Stimulated activated naive CD8-positive, alpha-beta T cell treated with anti-CD3 and anti-CD28 coated beads, Interleukin-15, Interleukin-2, amounts not matched to agents 100 ng/mL and 50 ng/mL, for 24 hours (primary cell): ENCODE results near the gene CTNNA3.

ENCODE experiments used
- H3K27ac Mint-ChIP-seq: one replicate; pipeline ENCODE4 v1.8.0; 2021; ENCODE audit warnings: mild to moderate bottlenecking, mixed read lengths
- H3K27me3 Mint-ChIP-seq: one replicate; pipeline ENCODE4 v1.8.0; 2021; ENCODE audit warnings: mixed read lengths
- H3K36me3 Mint-ChIP-seq: one replicate; pipeline ENCODE4 v1.8.0; 2021; ENCODE audit warnings: low read depth, mixed read lengths
- H3K4me1 Mint-ChIP-seq: one replicate; pipeline ENCODE4 v1.8.0; 2021; ENCODE audit warnings: low read depth, mixed read lengths
- H3K4me3 Mint-ChIP-seq: one replicate; pipeline ENCODE4 v1.8.0; 2021; ENCODE audit warnings: mild to moderate bottlenecking, mixed read lengths
- H3K9me3 Mint-ChIP-seq: one replicate; pipeline ENCODE4 v1.8.0; 2021; ENCODE audit warnings: mixed read lengths

Gene CTNNA3

DNA sequence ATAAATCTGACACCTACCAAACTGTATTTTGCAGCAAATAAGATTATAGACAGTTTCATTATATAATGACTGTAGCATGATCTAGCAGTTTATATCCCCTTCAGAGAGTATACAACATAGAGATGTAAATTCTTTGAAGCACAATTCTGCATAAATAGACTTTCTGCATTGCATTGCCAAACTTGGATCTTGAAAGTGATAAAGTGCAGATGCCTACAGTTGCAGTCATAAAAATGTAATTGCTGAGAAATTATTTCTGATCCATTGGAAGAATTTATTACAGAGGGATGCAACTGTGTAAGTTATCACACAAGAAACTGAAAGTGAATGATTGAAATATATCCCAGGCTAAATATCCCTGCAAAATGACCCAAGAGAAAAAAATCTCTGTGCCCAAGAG is 65.1 kb downstream of the CTNNA3 start:
- Mint-ChIP-seq H3K4me3 (no peak overlapping the region), H3K27me3 (peaks cover 23% of the 10 kb centered on the region), H3K36me3 (no peaks in the 10 kb centered on the region), H3K4me1 (no peaks in the 10 kb centered on the region), H3K9me3 (peaks cover 2% of the 10 kb centered on the region), H3K27ac (no peak overlapping the region)

DNA sequence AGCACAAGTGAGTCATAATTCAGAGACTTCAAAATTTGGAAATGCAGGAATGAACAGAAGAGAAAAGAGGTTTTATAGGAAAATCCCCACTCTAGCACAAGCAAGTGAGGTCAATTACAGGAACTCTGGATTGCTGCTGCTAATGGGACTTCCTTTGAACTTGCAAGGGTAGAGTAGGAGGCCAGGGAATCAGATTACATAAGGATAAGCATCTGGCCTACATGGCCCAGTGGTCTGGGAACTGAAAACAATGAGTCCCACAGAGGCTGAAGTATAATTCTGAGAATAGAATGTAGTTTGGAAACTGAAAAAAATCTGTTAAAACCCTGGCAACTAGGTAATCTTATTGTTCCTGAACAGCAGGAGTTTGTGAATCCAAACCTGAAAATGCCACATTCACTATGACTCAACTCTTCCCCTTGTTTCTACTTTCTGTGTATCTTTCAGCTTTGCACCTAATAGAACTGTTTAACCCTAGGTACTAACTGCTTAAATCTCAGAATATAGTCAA is 66.5 kb downstream of the CTNNA3 start:
- Mint-ChIP-seq H3K4me3 (no peak overlapping the region), H3K4me1 (no peaks in the 10 kb centered on the region), H3K27me3 (peaks cover 14% of the 10 kb centered on the region), H3K27ac (no peak overlapping the region), H3K9me3 (no peaks in the 10 kb centered on the region), H3K36me3 (no peaks in the 10 kb centered on the region)

DNA sequence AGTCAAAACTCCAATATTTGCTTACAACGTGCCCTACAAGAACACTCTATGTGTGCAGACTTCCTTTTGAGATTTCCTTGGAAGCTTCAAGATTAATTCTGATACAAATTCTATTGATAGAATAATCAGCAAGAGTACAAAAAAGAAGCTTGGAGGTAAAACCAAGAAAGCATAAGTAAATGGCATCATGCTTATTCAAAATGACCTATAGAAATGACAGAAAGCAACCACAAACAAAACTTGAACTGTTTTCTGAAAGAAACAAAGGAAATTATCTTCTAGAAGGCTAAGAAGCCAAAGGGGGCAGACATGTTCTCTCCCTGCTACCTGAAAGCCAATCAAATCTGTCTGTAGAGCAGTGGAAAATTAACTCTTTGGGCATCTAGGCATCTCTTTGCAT is 73.0 kb downstream of the CTNNA3 start:
- no peaks in the 10 kb centered on the region for H3K36me3 Mint-ChIP-seq
- no peaks in the 10 kb centered on the region for H3K9me3 Mint-ChIP-seq
- H3K27me3 Mint-ChIP-seq = peaks cover 3% of the 10 kb centered on the region
- no peak overlapping the region for H3K4me3 Mint-ChIP-seq
- no peaks in the 10 kb centered on the region for H3K4me1 Mint-ChIP-seq
- H3K27ac Mint-ChIP-seq = no peak overlapping the region

DNA sequence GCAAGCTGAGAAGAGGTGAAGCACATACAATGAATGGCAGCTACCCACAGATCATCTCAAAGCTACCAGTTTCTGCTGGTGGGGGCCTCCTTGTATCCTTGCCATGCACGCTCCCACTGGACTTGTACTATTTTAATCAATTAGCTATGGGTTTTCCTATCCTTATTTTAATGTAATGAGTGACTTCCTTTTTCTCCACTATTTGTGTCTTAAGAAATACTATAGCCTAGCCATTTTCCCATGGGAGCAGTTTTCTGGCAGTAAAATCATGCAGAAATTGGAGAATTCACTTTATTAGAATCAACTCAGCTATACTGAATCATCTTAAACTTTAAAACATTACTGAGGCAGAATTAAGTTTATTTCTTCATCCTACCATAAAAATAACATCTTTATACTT is 73.5 kb downstream of the CTNNA3 start:
- H3K27ac Mint-ChIP-seq = no peak overlapping the region
- no peaks in the 10 kb centered on the region for H3K36me3 Mint-ChIP-seq
- peaks cover 3% of the 10 kb centered on the region for H3K27me3 Mint-ChIP-seq
- no peaks in the 10 kb centered on the region for H3K9me3 Mint-ChIP-seq
- no peaks in the 10 kb centered on the region for H3K4me1 Mint-ChIP-seq
- no peak overlapping the region for H3K4me3 Mint-ChIP-seq

DNA sequence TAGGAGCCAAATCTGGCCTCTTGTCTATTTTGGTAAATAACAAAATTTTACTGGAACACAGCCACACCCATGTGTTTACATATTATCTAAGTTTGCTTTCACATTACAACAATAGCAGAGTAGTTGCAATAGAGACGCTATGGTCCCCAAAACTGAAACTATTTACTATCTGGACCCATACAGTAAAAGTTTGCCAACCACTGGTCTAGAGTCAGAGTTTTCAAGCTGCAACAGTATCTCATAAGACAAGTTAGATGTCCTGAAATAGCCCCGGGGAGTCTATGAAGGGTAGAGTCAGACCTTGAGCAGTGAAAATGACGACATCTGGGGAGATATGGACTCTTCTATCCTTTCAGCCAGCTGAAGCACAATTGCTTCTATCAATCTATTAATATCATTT is 74.2 kb downstream of the CTNNA3 start:
- no peak overlapping the region for H3K27ac Mint-ChIP-seq
- no peaks in the 10 kb centered on the region for H3K36me3 Mint-ChIP-seq
- H3K4me1 Mint-ChIP-seq = no peaks in the 10 kb centered on the region
- H3K4me3 Mint-ChIP-seq = no peak overlapping the region
- H3K27me3 Mint-ChIP-seq = peaks cover 3% of the 10 kb centered on the region
- no peaks in the 10 kb centered on the region for H3K9me3 Mint-ChIP-seq

DNA sequence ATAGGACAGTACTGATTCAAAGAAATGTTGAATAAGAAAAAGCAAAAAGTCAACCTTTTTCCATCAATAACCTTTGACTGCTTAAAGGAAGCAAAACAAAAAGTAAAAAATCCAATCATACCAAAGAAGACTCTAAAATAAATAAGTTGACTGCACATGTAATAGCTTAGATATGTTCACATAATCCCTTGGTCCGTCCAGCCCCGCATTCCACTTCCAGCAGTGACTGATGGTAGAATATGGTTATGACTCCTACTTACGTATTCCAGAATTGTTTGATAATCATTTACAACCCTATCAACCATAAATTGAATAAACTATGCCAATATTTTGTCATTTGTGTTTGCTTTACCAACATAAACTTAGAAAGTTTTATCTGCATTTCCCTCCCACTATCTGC is 77.9 kb downstream of the CTNNA3 start:
- Mint-ChIP-seq H3K36me3 (no peaks in the 10 kb centered on the region), H3K9me3 (peaks cover 5% of the 10 kb centered on the region)

DNA sequence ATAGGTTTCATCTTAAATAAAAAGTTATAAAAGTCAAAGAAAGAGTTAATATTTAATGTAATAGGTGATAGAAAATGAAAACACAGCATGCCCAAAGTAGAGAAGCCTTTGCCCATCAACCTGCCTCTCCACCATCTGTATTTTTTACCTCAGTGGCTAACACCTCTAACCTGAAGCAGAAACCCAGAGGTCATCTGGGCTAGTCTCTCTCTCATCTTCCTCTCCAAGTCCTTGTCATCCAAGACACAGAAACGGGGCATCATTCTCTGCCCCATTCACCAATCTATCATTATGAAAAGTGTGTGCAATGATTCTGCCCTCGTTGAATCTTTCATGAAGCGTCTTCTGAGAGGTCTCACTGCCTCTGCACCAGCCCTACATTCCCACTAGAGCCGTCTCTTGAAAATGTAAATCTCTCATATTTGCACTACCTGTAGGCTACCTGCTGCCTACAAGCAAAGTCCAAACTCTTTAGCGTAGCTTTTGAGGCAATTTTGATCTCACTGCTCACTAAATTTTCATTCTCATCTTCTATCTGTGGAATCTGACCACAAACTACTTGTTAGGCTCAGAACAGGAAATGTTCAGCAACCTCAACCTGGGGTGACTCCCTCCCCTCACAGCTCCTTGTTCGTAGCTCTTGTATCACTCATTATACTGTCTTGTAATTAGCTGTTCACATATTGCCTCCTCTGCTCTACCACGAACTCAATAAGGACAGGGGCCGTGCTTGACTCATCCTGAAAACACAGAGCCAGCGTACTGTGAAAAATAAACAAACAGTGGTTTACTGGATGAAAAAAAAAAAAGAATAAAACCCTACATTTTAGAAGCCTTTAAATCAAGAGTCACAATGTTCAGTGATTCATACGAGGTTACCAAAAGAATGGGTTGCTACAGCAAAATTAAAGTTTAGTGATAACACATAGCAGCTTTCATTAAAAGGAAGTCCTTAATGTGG is 83.1 kb downstream of the CTNNA3 start:
- peak overlapping the region; percentile 76 for H3K27ac Mint-ChIP-seq
- H3K9me3 Mint-ChIP-seq = peaks cover 5% of the 10 kb centered on the region
- peaks cover 27% of the 10 kb centered on the region for H3K4me1 Mint-ChIP-seq
- H3K36me3 Mint-ChIP-seq = no peaks in the 10 kb centered on the region
- H3K4me3 Mint-ChIP-seq = peak overlapping the region; percentile 32
- H3K27me3 Mint-ChIP-seq = peaks cover 8% of the 10 kb centered on the region

More for the DNA sequence above, 77.9 kb downstream of the CTNNA3 start:
- H3K4me3 Mint-ChIP-seq = no peak overlapping the region
- peaks cover 10% of the 10 kb centered on the region for H3K27me3 Mint-ChIP-seq
- no peak overlapping the region for H3K27ac Mint-ChIP-seq
- H3K4me1 Mint-ChIP-seq = peaks cover 10% of the 10 kb centered on the region

DNA sequence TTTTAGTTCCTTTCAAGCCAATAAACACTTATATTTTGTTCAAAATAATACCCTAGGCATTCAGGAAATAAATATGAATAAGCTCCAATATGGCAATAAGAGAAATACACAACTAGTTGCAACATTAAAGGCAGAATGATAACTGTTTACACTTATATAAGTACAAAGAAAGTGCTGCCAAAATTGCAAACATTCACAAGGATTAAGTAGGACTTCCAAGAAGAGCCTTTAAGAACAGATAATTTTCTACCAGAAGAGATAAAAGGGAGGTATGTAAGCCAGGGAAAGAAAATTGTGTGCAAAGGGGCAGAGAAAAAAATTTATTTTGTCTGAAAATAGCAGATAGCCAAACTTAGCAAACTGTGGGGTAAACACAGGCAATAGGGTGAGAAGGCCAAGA is 83.8 kb downstream of the CTNNA3 start:
- Mint-ChIP-seq H3K36me3 (no peaks in the 10 kb centered on the region), H3K27ac (no peak overlapping the region), H3K4me1 (peaks cover 34% of the 10 kb centered on the region), H3K9me3 (peaks cover 5% of the 10 kb centered on the region), H3K4me3 (no peak overlapping the region), H3K27me3 (peaks cover 8% of the 10 kb centered on the region)

DNA sequence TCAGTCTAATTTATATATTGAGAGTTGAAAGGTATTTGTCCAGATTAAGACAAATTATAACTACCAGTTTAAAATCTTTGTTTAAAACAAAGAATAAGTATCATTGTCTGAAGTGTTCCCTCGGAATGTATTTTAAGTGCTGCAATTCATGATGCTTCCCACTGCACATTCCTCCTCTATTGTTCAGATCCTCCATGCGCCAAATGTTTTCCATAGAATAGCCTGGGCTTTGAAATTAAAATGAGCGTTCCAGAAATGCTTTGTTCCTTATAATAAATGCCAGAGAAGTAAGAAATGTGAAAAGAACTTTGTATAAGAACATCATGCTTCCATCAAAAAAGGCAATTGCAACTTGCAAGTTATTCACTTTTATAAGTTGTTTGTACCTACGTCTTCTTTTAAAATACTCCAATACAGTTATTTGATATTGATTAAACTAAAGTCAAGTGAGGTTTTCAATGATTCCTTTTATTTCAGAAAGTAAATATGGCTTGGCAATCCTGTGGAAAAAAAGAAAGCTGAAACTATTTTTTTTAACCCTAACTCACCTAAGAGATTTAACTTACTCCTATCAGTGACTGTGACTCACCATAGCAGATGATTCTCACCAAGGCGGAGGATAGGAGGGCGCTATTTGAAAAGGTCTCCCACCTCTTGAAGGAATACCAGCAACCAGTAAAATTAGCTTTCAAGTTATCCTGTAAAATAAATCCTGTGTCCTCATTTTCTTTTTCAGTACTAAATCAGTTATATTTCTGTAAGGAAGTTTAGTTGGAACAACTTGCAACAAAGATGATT is 85.8 kb downstream of the CTNNA3 start:
- no peak overlapping the region for H3K27ac Mint-ChIP-seq
- H3K36me3 Mint-ChIP-seq = no peaks in the 10 kb centered on the region
- H3K9me3 Mint-ChIP-seq = no peaks in the 10 kb centered on the region
- no peak overlapping the region for H3K4me3 Mint-ChIP-seq
- peaks cover under 1% of the 10 kb centered on the region for H3K27me3 Mint-ChIP-seq
- peaks cover 34% of the 10 kb centered on the region for H3K4me1 Mint-ChIP-seq

DNA sequence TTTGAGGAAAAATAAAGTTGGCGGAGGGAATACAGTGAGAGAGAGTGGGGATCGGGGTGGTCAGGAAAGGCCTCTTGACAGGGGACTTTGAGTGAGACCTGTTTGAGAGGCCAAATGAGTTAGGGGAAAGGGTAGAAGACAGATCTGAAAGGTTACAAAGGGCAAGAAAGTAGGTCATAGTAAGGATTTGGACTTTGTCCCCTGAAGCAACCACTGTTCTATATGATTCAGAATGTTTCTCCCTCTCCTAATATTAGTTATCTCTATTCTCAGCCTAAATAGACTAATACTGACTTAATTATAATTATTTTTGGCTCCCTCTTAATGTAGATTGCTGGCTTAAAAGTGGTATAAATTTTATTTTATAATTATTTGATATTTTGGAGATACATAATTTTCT is 88.0 kb downstream of the CTNNA3 start:
- no peaks in the 10 kb centered on the region for H3K9me3 Mint-ChIP-seq
- no peak overlapping the region for H3K4me3 Mint-ChIP-seq
- no peaks in the 10 kb centered on the region for H3K36me3 Mint-ChIP-seq
- H3K27me3 Mint-ChIP-seq = peaks cover 3% of the 10 kb centered on the region
- peaks cover 23% of the 10 kb centered on the region for H3K4me1 Mint-ChIP-seq
- no peak overlapping the region for H3K27ac Mint-ChIP-seq

DNA sequence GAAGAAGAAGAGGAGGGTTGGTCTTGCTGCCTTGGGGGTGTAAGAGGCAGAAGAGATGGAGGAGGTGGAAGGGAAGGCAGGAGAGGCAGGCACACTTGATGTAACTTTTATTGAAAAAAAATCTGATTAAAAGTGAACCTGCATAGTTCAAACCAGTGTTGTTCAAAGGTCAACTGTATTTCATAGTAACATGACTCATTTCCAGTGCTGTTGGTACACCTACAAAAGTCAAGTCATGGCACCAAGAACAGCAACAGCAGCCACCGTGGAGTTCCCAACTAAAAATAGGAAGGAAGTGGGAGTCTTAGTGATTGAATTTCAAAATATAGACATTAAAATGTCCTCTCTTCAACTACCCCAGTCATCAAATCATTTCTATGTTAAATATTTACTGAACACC is 88.5 kb downstream of the CTNNA3 start:
- Mint-ChIP-seq H3K27ac (no peak overlapping the region), H3K36me3 (no peaks in the 10 kb centered on the region)

DNA sequence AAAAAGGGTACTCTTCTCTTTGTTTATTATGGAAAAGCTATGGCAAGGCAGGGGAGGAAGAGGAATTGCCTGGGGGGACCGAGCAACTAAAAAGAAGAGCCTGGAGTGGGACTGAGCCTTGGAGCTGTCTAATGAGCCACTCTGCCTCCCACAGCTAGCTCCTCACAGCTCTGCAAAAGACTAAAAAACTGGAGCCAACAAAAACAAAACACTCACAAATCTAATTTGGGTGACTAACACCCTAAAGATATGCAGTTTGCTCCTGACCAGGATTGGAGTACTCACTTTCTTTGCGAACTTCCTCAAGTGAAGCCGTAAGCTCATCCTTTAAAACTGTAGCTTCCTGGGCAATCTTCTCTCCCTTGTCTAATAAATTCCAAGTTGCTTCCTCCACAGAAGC is 89.4 kb downstream of the CTNNA3 start:
- Mint-ChIP-seq H3K4me1 (peaks cover 10% of the 10 kb centered on the region), H3K9me3 (no peaks in the 10 kb centered on the region), H3K27ac (no peak overlapping the region), H3K36me3 (no peaks in the 10 kb centered on the region), H3K27me3 (peaks cover 3% of the 10 kb centered on the region), H3K4me3 (no peak overlapping the region)

More for the DNA sequence above, 88.5 kb downstream of the CTNNA3 start:
- Mint-ChIP-seq H3K9me3 (no peaks in the 10 kb centered on the region), H3K4me1 (peaks cover 18% of the 10 kb centered on the region), H3K27me3 (peaks cover 3% of the 10 kb centered on the region), H3K4me3 (no peak overlapping the region)

DNA sequence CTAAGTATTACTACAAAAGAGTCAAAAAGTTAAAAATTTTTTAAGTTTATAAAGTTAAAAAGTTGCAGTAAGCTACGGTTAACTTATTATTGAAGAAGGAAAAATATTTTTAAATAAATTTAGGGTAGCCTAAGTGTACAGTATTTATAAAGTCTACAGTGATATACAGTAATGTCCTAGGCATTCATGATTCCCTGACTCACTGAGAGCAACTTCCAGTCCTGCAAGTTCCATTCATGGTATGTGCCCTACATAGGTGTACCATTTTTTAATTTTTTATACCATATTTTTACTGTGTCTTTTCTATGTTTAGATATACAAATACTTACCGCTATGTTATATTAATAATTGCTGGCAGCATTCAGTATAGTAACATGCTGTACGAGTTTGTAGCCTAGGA is 92.3 kb downstream of the CTNNA3 start:
- no peak overlapping the region for H3K4me3 Mint-ChIP-seq
- no peak overlapping the region for H3K27ac Mint-ChIP-seq
- H3K36me3 Mint-ChIP-seq = no peaks in the 10 kb centered on the region
- peaks cover 10% of the 10 kb centered on the region for H3K4me1 Mint-ChIP-seq
- peaks cover 11% of the 10 kb centered on the region for H3K27me3 Mint-ChIP-seq
- H3K9me3 Mint-ChIP-seq = no peaks in the 10 kb centered on the region

DNA sequence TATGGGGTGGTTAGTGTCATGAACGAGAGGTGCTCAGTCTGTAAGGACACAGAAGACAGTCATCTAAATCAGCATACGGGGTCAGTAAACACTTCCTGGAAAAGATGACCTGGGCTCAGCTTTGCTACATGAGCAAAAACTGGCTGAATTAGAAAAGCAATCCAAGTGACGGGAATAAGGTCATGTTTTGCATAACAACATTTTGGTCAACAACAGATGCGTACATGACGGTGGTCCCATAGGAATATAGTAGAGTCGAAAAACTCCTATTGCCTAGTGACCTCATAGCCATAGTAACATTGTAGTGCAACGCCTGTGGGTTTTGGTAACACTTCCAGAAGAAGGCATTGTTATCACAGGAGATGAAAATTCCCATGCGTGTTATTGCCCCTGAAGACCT is 92.9 kb downstream of the CTNNA3 start:
- Mint-ChIP-seq H3K36me3 (no peaks in the 10 kb centered on the region), H3K27me3 (peaks cover 15% of the 10 kb centered on the region), H3K9me3 (no peaks in the 10 kb centered on the region), H3K4me3 (no peak overlapping the region), H3K4me1 (peaks cover 10% of the 10 kb centered on the region), H3K27ac (no peak overlapping the region)
